Measurements from ENCODE around the gene PRR13.
"Not testable (repeated sequence)": the region's sequence is repeated elsewhere in the genome, so short reads cannot be mapped to it uniquely, and the experiment has no call there.

The PRR13 gene

GRCh38 chr12:53467082-53467481, 25.5 kb downstream of the PRR13 start:
- H3K4me1 Mint-ChIP-seq (ENCODE audit: low read depth), result peaks cover 61% of the 10 kb centered on the region
- H3K4me3 Mint-ChIP-seq, result no peak overlapping the region
- no peaks in the 10 kb centered on the region for H3K27me3 Mint-ChIP-seq
- intact Hi-C loops (cut with micrococcal nuclease), result loop anchor here (5.0 kb wide), 1 partner anchor 40 kb away; the partner anchor contains the start of gene NPFF
- H3K36me3 Mint-ChIP-seq (ENCODE audit: low read depth), result peaks cover 100% of the 10 kb centered on the region
- no peak overlapping the region for H3K27ac Mint-ChIP-seq
- H3K9me3 Mint-ChIP-seq, result no peaks in the 10 kb centered on the region

DNA sequence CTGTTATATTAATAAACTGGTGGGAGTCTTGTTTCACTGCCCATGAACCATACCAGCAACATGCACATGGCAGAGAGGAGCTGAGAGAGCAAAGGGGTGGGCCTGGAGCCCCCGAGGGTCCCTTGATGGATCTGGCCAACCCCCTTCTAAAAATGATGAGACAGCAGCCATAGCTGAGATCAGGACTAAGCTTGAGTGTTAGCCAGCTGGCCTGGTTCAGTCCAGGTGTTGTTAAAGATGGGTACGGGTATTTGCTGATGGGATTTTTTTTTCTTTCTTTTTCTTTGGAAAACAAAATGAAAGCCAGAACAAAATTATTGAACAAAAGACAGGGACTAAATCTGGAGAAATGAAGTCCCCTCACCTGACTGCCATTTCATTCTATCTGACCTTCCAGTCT, 26.3 kb downstream of the PRR13 start:
- Mint-ChIP-seq H3K27me3 (no peaks in the 10 kb centered on the region), H3K4me3 (no peak overlapping the region), H3K27ac (no peak overlapping the region), H3K36me3 (ENCODE audit: low read depth) (peaks cover 100% of the 10 kb centered on the region), H3K9me3 (no peaks in the 10 kb centered on the region), H3K4me1 (ENCODE audit: low read depth) (peaks cover 58% of the 10 kb centered on the region)
- intact Hi-C loops (cut with micrococcal nuclease), result loop anchor here (5.0 kb wide), 1 partner anchor 39 kb away; the partner anchor contains the start of gene NPFF

- Mint-ChIP-seq H3K4me3 (no peak overlapping the region), H3K9me3 (no peaks in the 10 kb centered on the region), H3K27ac (no peak overlapping the region), H3K36me3 (ENCODE audit: low read depth) (peaks cover 100% of the 10 kb centered on the region), H3K27me3 (no peaks in the 10 kb centered on the region), H3K4me1 (ENCODE audit: low read depth) (peaks cover 58% of the 10 kb centered on the region)
- intact Hi-C loops (cut with micrococcal nuclease), result loop anchor here (5.0 kb wide), 1 partner anchor 39 kb away; the partner anchor contains the start of gene NPFF
Observed at GRCh38 chr12:53468282-53468681, 26.7 kb downstream of the PRR13 start.

GRCh38 chr12:53472056-53472582, 30.6 kb downstream of the PRR13 start:
- peaks cover 100% of the 10 kb centered on the region for H3K36me3 Mint-ChIP-seq (ENCODE audit: low read depth)
- peaks cover 43% of the 10 kb centered on the region for H3K4me1 Mint-ChIP-seq (ENCODE audit: low read depth)

DNA sequence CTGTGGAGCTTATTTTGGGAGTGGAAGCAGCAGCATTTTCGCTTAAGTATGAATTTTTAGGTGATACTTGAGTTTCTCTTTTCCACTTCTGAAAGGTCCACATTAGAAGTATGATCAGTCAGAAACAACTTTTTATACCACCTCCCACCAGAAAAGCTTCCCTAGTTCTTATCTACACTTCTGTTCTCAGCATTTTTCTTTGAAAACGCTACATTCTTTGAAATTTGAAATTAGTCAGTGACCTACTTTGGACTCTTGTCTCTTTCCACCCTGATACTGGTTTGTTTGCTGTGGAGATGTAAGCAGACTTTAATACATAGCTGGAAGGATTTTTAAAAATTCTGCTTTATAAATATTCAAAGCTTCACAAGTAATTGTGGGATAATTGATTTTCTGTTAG, 32.5 kb downstream of the PRR13 start:
- no peaks in the 10 kb centered on the region for H3K9me3 Mint-ChIP-seq
- H3K27ac Mint-ChIP-seq, result peak overlapping the region; percentile 15
- H3K4me1 Mint-ChIP-seq (ENCODE audit: low read depth), result peaks cover 42% of the 10 kb centered on the region
- no peak overlapping the region for H3K4me3 Mint-ChIP-seq
- intact Hi-C loops (cut with micrococcal nuclease), result no loop called here
- H3K27me3 Mint-ChIP-seq, result no peaks in the 10 kb centered on the region
- peaks cover 100% of the 10 kb centered on the region for H3K36me3 Mint-ChIP-seq (ENCODE audit: low read depth)

More at GRCh38 chr12:53472056-53472582, 30.6 kb downstream of the PRR13 start:
- no peaks in the 10 kb centered on the region for H3K9me3 Mint-ChIP-seq
- H3K27ac Mint-ChIP-seq, result no peak overlapping the region
- no peak overlapping the region for H3K4me3 Mint-ChIP-seq
- H3K27me3 Mint-ChIP-seq, result no peaks in the 10 kb centered on the region
- intact Hi-C loops (cut with micrococcal nuclease), result no loop called here

DNA sequence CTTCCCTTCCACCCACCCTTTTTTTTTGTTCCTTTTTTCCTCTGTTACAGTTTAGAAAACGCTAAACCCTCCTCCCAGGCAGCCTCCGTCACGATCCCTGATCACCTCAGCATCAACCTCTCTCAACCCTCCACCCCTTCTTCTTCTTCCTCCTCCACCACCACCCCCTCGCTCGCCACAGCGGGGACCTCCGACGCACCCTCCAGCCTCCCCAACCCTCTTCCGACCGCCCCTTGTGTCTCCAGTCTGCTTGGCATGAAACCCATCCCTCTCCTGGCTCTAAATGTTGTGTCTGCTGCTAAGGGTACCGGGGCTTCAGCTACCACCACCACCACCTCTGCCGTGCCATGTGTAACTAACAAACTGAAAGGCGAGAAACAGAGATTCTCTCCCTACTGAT, 33.3 kb downstream of the PRR13 start:
- Mint-ChIP-seq H3K36me3 (ENCODE audit: low read depth) (peaks cover 100% of the 10 kb centered on the region), H3K4me1 (ENCODE audit: low read depth) (peaks cover 42% of the 10 kb centered on the region), H3K9me3 (no peaks in the 10 kb centered on the region), H3K27ac (peak overlapping the region; percentile 15), H3K4me3 (no peak overlapping the region), H3K27me3 (no peaks in the 10 kb centered on the region)
- intact Hi-C loops (cut with micrococcal nuclease), result no loop called here

DNA sequence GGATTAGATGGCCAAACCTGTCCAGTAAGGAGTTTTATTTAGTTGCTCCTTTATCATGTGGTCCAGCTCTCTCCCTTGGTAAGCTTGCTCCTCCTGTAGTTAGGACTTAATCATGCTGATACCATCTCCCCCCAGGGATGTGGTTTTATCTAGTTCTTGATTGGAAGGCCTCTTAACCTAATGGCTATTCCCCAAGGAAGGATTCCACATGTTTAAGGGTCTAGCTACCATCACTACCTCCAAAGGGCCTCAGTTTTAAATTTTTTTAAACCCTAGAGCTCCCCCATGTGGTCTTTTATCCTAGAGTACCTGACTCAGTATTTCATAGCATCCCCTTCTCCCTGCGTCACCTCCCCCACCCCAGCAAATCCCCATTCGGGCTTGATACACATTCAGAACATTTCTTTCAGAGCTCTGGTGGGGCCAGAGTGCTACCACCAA, 35.3 kb downstream of the PRR13 start:
- Mint-ChIP-seq H3K27ac (no peak overlapping the region), H3K36me3 (ENCODE audit: low read depth) (peaks cover 100% of the 10 kb centered on the region), H3K4me3 (no peak overlapping the region), H3K9me3 (no peaks in the 10 kb centered on the region), H3K4me1 (ENCODE audit: low read depth) (peaks cover 31% of the 10 kb centered on the region), H3K27me3 (no peaks in the 10 kb centered on the region)
- intact Hi-C loops (cut with micrococcal nuclease), result no loop called here

DNA sequence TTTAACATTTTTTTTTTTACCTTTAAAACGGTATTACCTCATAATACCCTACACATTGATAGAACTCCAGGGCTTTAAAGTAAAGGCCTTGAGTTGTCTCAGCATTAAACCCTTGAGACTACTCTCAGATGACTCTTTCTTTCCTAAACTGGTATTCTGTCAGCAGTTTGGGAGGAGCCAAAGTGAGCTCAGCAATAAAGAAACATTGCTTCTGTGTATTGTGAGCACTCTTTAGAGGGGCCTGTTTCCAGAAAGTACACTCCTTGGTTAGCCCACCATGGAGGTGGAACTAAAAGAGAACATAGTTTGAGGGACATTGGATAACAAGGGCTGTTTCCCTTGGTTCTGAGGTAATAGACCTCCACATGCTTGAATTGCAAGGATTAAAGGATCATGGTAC, 37.3 kb downstream of the PRR13 start:
- Mint-ChIP-seq H3K4me1 (ENCODE audit: low read depth) (peaks cover 13% of the 10 kb centered on the region), H3K27ac (no peak overlapping the region), H3K9me3 (no peaks in the 10 kb centered on the region), H3K4me3 (no peak overlapping the region), H3K27me3 (no peaks in the 10 kb centered on the region), H3K36me3 (ENCODE audit: low read depth) (peaks cover 100% of the 10 kb centered on the region)
- intact Hi-C loops (cut with micrococcal nuclease), result no loop called here

DNA sequence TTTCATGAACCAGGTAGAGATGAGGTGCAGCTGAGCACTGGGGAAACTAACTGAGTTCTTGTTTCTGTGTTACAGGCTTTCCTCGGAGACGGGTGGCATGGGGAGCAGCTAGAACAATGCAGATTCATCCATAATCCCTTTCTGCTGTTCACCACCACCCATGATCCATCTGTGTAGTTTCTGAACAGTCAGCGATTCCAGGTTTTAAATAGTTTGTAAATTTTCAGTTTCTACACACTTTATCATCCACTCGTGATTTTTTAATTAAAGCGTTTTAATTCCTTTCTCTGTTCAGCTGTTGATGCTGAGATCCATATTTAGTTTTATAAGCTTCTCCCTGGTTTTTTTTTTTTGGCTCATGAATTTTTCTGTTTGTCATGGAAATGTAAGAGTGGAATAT, 37.8 kb downstream of the PRR13 start:
- H3K36me3 Mint-ChIP-seq (ENCODE audit: low read depth), result peaks cover 100% of the 10 kb centered on the region
- H3K4me3 Mint-ChIP-seq, result no peak overlapping the region
- intact Hi-C loops (cut with micrococcal nuclease), result no loop called here
- no peaks in the 10 kb centered on the region for H3K27me3 Mint-ChIP-seq
- H3K27ac Mint-ChIP-seq, result no peak overlapping the region
- H3K9me3 Mint-ChIP-seq, result no peaks in the 10 kb centered on the region
- H3K4me1 Mint-ChIP-seq (ENCODE audit: low read depth), result peaks cover 9% of the 10 kb centered on the region

GRCh38 chr12:53480491-53481442, 39.2 kb downstream of the PRR13 start:
- H3K27ac Mint-ChIP-seq, result no peak overlapping the region
- intact Hi-C loops (cut with micrococcal nuclease), result no loop called here
- H3K27me3 Mint-ChIP-seq, result no peaks in the 10 kb centered on the region
- H3K4me3 Mint-ChIP-seq, result no peak overlapping the region
- H3K9me3 Mint-ChIP-seq, result no peaks in the 10 kb centered on the region
- H3K36me3 Mint-ChIP-seq (ENCODE audit: low read depth), result peaks cover 99% of the 10 kb centered on the region
- no peaks in the 10 kb centered on the region for H3K4me1 Mint-ChIP-seq (ENCODE audit: low read depth)

GRCh38 chr12:53481458-53481857, 39.9 kb downstream of the PRR13 start:
- intact Hi-C loops (cut with micrococcal nuclease); H3K4me1 Mint-ChIP-seq (ENCODE audit: low read depth); H3K4me3 Mint-ChIP-seq; H3K9me3 Mint-ChIP-seq; H3K27ac Mint-ChIP-seq; H3K27me3 Mint-ChIP-seq: not testable (repeated sequence)
- peaks cover 99% of the 10 kb centered on the region for H3K36me3 Mint-ChIP-seq (ENCODE audit: low read depth)

DNA sequence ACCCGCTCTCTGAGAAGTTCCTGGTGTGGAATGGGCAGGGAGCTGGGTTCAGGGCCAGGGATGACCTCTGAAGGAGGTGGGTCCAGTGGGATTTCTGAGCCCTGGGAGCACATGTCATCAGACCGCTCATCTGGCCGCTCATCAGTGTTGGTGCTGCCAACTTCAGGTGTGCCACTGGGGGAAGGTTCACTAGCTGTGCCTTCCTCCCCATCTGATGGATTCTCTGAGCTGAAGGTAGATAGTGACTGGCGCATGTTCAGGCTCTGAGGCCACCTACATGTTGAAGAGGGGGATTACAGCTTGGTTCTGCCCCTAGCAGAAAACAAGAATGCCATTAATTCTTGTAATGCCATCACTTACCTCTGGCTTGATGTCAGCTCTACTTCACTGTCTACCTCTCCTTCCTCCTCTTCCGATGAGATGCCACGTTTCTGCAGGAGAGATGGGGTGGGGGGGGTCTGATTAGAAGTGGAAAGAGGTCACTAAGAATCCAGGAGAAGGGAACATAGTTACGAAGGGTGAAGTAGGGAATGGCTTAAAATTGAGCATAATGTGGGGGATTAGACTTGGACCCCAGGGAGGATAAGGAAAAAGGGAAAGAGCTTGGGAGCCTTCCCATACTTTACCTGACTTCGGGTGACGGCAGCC, 40.5 kb downstream of the PRR13 start:
- Mint-ChIP-seq H3K4me3 (no peak overlapping the region), H3K36me3 (ENCODE audit: low read depth) (peaks cover 99% of the 10 kb centered on the region), H3K9me3 (no peaks in the 10 kb centered on the region), H3K27me3 (no peaks in the 10 kb centered on the region), H3K27ac (no peak overlapping the region), H3K4me1 (ENCODE audit: low read depth) (no peaks in the 10 kb centered on the region)
- intact Hi-C loops (cut with micrococcal nuclease), result no loop called here

DNA sequence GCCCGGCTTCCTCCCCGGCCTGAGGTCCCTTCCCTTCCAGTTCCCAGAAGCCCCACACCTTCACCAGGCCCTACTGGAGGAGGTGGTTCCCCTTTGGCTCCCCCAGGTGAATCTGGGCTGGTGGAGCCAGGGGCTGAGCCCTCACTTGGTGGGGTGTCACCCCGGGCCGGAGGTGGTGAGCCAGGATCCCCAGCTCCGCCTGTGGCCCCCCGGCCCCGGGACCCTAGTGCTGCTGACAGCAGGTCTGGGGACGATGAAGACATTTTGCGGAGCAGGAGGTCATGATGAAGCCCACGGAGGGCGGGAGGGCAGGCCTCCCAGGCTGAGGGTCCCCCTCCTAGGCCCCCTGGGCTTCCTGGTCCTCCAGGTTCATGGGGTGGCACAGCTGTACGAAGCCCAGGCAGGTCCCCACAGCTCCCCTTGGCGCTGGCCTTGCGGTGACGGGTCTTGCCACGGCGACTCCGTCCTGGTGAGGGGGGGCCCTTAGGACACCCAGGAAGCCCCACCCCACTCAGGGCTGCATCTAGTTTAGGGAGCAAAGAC, 41.2 kb downstream of the PRR13 start:
- H3K27ac Mint-ChIP-seq, result no peak overlapping the region
- peaks cover 99% of the 10 kb centered on the region for H3K36me3 Mint-ChIP-seq (ENCODE audit: low read depth)
- intact Hi-C loops (cut with micrococcal nuclease), result no loop called here
- no peaks in the 10 kb centered on the region for H3K9me3 Mint-ChIP-seq
- no peaks in the 10 kb centered on the region for H3K27me3 Mint-ChIP-seq
- no peaks in the 10 kb centered on the region for H3K4me1 Mint-ChIP-seq (ENCODE audit: low read depth)
- H3K4me3 Mint-ChIP-seq, result no peak overlapping the region

All from dendritic cell treated with granulocyte-macrophage colony-stimulating factor and Interleukin-4, amounts not matched to agents 40 ng/mL and 50 ng/mL, for 4 days (primary cell).